Measurements from ENCODE around the gene CMA1. TPM values are rescaled to one million over a fixed set of nuclear protein-coding genes. Genes with fewer than 3 reads are reported as not detected.

Gene CMA1
- total RNA-seq, 1 donor from 2014 or later, result not detected

DNA sequence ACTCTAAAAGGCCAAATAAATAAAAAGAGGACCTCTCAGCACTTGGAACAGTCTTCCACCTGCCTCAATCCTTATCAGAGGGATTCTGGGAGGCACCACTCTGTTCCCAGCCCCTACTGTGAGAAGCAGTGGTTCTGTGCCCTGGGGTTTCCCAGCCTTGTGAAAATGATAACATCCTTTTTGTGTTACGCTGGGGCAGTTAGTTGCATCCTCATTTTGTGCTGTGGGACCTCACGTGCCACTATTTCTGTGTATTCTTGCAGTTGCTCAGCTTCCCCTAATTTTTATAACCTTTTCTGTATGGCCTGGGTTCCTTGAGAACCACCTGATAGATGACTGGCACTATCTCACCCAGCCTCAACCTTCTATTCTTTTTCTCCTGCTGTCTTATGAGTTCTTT is 10.8 kb upstream of the CMA1 start:
- Histone ChIP-seq H3K4me1 (ENCODE audit: insufficient read depth, low read length) (no peaks in the 10 kb centered on the region), H3K4me2 (ENCODE audit: low read length) (no peak overlapping the region), H3K27ac (ENCODE audit: low read depth, low read length) (no peak overlapping the region), H3K4me3 (ENCODE audit: insufficient read depth, low read depth, low read length) (no peak overlapping the region), H4K20me1 (ENCODE audit: insufficient read depth, low read length) (no peaks in the 10 kb centered on the region), H3K9me3 (ENCODE audit: insufficient read depth, low read depth, low read length) (no peaks in the 10 kb centered on the region), H3K79me2 (ENCODE audit: insufficient read depth, low read length) (no peaks in the 10 kb centered on the region), H3K27me3 (ENCODE audit: insufficient read depth, low read length) (no peaks in the 10 kb centered on the region), H3K9ac (ENCODE audit: low read length) (no peak overlapping the region), H3K36me3 (ENCODE audit: insufficient read depth, low read length) (no peaks in the 10 kb centered on the region), H2AFZ (ENCODE audit: low read depth, low read length) (no peak overlapping the region)
- Mint-ChIP-seq H3K27me3 (ENCODE audit: low read depth, unreplicated experiment) (peaks cover 5% of the 10 kb centered on the region), H3K9me3 (ENCODE audit: unreplicated experiment) (no peaks in the 10 kb centered on the region), H3K4me1 (ENCODE audit: low read depth, unreplicated experiment) (no peaks in the 10 kb centered on the region), H3K36me3 (ENCODE audit: low read depth, unreplicated experiment) (no peaks in the 10 kb centered on the region), H3K27ac (ENCODE audit: unreplicated experiment) (no peak overlapping the region), H3K4me3 (ENCODE audit: unreplicated experiment) (no peak overlapping the region)
- DNase-seq (ENCODE audit: low read depth) (no peak), FAIRE-seq (no peak)
- no peak for TF ChIP-seq EZH2 (IDR thresholded peaks at IDR 0.05; ENCODE audit: insufficient read depth, low read length)
- TF ChIP-seq, protein P1, sequence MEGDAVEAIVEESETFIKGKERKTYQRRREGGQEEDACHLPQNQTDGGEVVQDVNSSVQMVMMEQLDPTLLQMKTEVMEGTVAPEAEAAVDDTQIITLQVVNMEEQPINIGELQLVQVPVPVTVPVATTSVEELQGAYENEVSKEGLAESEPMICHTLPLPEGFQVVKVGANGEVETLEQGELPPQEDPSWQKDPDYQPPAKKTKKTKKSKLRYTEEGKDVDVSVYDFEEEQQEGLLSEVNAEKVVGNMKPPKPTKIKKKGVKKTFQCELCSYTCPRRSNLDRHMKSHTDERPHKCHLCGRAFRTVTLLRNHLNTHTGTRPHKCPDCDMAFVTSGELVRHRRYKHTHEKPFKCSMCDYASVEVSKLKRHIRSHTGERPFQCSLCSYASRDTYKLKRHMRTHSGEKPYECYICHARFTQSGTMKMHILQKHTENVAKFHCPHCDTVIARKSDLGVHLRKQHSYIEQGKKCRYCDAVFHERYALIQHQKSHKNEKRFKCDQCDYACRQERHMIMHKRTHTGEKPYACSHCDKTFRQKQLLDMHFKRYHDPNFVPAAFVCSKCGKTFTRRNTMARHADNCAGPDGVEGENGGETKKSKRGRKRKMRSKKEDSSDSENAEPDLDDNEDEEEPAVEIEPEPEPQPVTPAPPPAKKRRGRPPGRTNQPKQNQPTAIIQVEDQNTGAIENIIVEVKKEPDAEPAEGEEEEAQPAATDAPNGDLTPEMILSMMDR (IDR thresholded peaks at IDR 0.05; ENCODE audit: insufficient read depth, low read depth, low read length), result no peak

DNA sequence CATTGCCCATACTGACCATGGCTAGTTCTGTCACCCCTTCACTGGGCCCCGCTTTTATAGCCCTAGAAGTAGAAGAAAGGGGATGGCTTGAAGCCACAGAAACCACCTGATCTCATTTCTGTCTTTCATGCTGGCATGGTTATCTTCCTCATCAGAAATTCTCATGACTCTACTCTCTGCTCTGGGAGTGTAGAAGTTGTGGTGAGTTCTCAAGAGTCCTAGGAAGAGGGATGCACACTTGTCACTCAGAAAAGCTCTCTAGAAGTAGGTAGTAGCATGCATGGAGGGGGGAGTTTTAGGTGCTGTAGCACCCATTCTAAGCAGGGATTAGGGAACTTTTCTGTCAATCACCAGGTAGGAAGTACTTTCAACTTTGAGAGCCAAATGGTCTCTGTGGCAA is 6.1 kb upstream of the CMA1 start:
- no peaks in the 10 kb centered on the region for H3K79me2 ChIP-seq (ENCODE audit: insufficient read depth, low read length)
- H3K4me3 Mint-ChIP-seq (ENCODE audit: unreplicated experiment), result no peak overlapping the region
- DNase-seq (ENCODE audit: low read depth), result no peak
- no peaks in the 10 kb centered on the region for H3K4me1 ChIP-seq (ENCODE audit: insufficient read depth, low read length)
- no peak for FAIRE-seq
- no peak overlapping the region for H3K4me2 ChIP-seq (ENCODE audit: low read length)
- H3K36me3 Mint-ChIP-seq (ENCODE audit: low read depth, unreplicated experiment), result no peaks in the 10 kb centered on the region
- TF ChIP-seq, protein P1 (IDR thresholded peaks at IDR 0.05; ENCODE audit: insufficient read depth, low read depth, low read length), result no peak
- no peak for TF ChIP-seq EZH2 (IDR thresholded peaks at IDR 0.05; ENCODE audit: insufficient read depth, low read length)
- H3K27ac Mint-ChIP-seq (ENCODE audit: unreplicated experiment), result no peak overlapping the region
- no peaks in the 10 kb centered on the region for H3K4me1 Mint-ChIP-seq (ENCODE audit: low read depth, unreplicated experiment)
- H3K27ac ChIP-seq (ENCODE audit: low read depth, low read length), result no peak overlapping the region
- H3K9ac ChIP-seq (ENCODE audit: low read length), result no peak overlapping the region
- no peaks in the 10 kb centered on the region for H4K20me1 ChIP-seq (ENCODE audit: insufficient read depth, low read length)
- peaks cover 9% of the 10 kb centered on the region for H3K27me3 Mint-ChIP-seq (ENCODE audit: low read depth, unreplicated experiment)
- H3K4me3 ChIP-seq (ENCODE audit: insufficient read depth, low read depth, low read length), result no peak overlapping the region
- no peaks in the 10 kb centered on the region for H3K9me3 Mint-ChIP-seq (ENCODE audit: unreplicated experiment)
- no peak overlapping the region for H2AFZ ChIP-seq (ENCODE audit: low read depth, low read length)
- H3K36me3 ChIP-seq (ENCODE audit: insufficient read depth, low read length), result no peaks in the 10 kb centered on the region
- H3K27me3 ChIP-seq (ENCODE audit: insufficient read depth, low read length), result no peaks in the 10 kb centered on the region
- no peaks in the 10 kb centered on the region for H3K9me3 ChIP-seq (ENCODE audit: insufficient read depth, low read depth, low read length)

DNA sequence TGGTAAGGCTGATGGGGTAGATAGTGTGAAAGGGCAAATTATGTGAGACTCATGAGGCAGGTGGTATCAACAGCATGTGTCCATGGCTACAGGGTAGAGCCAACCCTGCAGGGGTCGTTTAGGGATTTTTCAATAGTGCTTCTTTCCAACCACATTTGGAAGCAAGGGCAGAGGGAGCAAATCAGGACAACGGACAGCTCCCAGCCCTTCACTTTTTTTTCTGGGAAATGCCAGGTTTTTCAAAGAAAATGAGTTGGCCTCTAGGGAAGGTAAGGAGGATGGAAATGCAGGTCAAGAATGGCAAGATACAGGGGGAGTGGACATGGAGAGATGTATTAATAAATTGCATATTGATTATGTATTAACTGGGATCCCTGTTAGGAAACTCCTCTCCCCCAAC is 4.9 kb upstream of the CMA1 start:
- no peaks in the 10 kb centered on the region for H3K9me3 Mint-ChIP-seq (ENCODE audit: unreplicated experiment)

More for the DNA sequence above, 4.9 kb upstream of the CMA1 start:
- DNase-seq (ENCODE audit: low read depth), result no peak
- Histone ChIP-seq H2AFZ (ENCODE audit: low read depth, low read length) (no peak overlapping the region), H4K20me1 (ENCODE audit: insufficient read depth, low read length) (no peaks in the 10 kb centered on the region), H3K9me3 (ENCODE audit: insufficient read depth, low read depth, low read length) (no peaks in the 10 kb centered on the region), H3K36me3 (ENCODE audit: insufficient read depth, low read length) (no peaks in the 10 kb centered on the region), H3K27me3 (ENCODE audit: insufficient read depth, low read length) (no peaks in the 10 kb centered on the region), H3K4me3 (ENCODE audit: insufficient read depth, low read depth, low read length) (no peak overlapping the region), H3K4me2 (ENCODE audit: low read length) (no peak overlapping the region), H3K9ac (ENCODE audit: low read length) (no peak overlapping the region), H3K4me1 (ENCODE audit: insufficient read depth, low read length) (no peaks in the 10 kb centered on the region), H3K27ac (ENCODE audit: low read depth, low read length) (no peak overlapping the region), H3K79me2 (ENCODE audit: insufficient read depth, low read length) (no peaks in the 10 kb centered on the region)
- Mint-ChIP-seq H3K27ac (ENCODE audit: unreplicated experiment) (no peak overlapping the region), H3K4me3 (ENCODE audit: unreplicated experiment) (no peak overlapping the region), H3K36me3 (ENCODE audit: low read depth, unreplicated experiment) (no peaks in the 10 kb centered on the region), H3K27me3 (ENCODE audit: low read depth, unreplicated experiment) (peaks cover 7% of the 10 kb centered on the region), H3K4me1 (ENCODE audit: low read depth, unreplicated experiment) (no peaks in the 10 kb centered on the region)
- FAIRE-seq, result no peak
- no peak for TF ChIP-seq EZH2 (IDR thresholded peaks at IDR 0.05; ENCODE audit: insufficient read depth, low read length)
- TF ChIP-seq, protein P1 (IDR thresholded peaks at IDR 0.05; ENCODE audit: insufficient read depth, low read depth, low read length), result no peak

Measured in astrocyte (in vitro differentiated cells and primary cell).